Bronchial epithelial cell (primary cell): Measurements from ENCODE around the gene HOXD8. TPM values are rescaled to one million over a fixed set of nuclear protein-coding genes. Genes with fewer than 3 reads are reported as not detected.

Source experiments
- DNase-seq: peaks from one replicate; pipeline ENCODE4 v3.0.0-alpha.2; 2010; ENCODE audit warnings: low read depth
- FAIRE-seq: peaks from 2 replicates; lab custom pipeline; 2011; peaks lifted over from hg19 to GRCh38; lab: Jason Lieb, UNC
- H3K27me3 ChIP-seq: 2 replicates; pipeline ENCODE4 v1.5.1; 2011; ENCODE audit warnings: low read length; ENCODE audit not compliant: control insufficient read depth, insufficient read depth
- H3K36me3 ChIP-seq: 2 replicates; pipeline ENCODE4 v1.5.1; 2011; ENCODE audit warnings: low read length; ENCODE audit not compliant: control insufficient read depth, insufficient read depth
- H3K4me3 ChIP-seq: 2 replicates; pipeline ENCODE4 v1.5.1; 2011; ENCODE audit warnings: mild to moderate bottlenecking, low read depth, low read length, control low read depth
- CTCF ChIP-seq: IDR thresholded peaks from 2 replicates; pipeline ENCODE4 v1.5.1; 2011; ENCODE audit warnings: mild to moderate bottlenecking, moderate library complexity, low read length, control low read depth, inconsistent platforms; ENCODE audit not compliant: insufficient read depth, severe bottlenecking
- total RNA-seq: library from RNA; depleted of rRNA; stranded (reverse); fragments of >200 nt; gene quantifications from 2 replicates; pipeline ENCODE4 v1.2.1, GENCODE V29; 2014

Gene HOXD8
- total RNA-seq, 1 donor from 2014 or later = not detected

GRCh38 chr2:176157499-176158185 is 28.1 kb downstream of the HOXD8 start:
- no peak for TF ChIP-seq CTCF
- no peak overlapping the region for H3K4me3 ChIP-seq
- no peaks in the 10 kb centered on the region for H3K36me3 ChIP-seq
- H3K27me3 ChIP-seq = peaks cover 71% of the 10 kb centered on the region
- no peak for FAIRE-seq
- no peak for DNase-seq

GRCh38 chr2:176158186-176158591 is 28.7 kb downstream of the HOXD8 start:
- Histone ChIP-seq H3K4me3 (no peak overlapping the region), H3K27me3 (peaks cover 74% of the 10 kb centered on the region), H3K36me3 (no peaks in the 10 kb centered on the region)
- DNase-seq (no peak), FAIRE-seq (no peak)
- no peak for TF ChIP-seq CTCF

GRCh38 chr2:176158855-176159662 is 29.6 kb downstream of the HOXD8 start:
- no peak for DNase-seq
- no peak for FAIRE-seq
- Histone ChIP-seq H3K4me3 (no peak overlapping the region), H3K36me3 (no peaks in the 10 kb centered on the region), H3K27me3 (peaks cover 80% of the 10 kb centered on the region)
- TF ChIP-seq CTCF = no peak

GRCh38 chr2:176159663-176160250 is 30.3 kb downstream of the HOXD8 start:
- H3K27me3 ChIP-seq = peaks cover 84% of the 10 kb centered on the region
- DNase-seq (no peak), FAIRE-seq (no peak)
- no peaks in the 10 kb centered on the region for H3K36me3 ChIP-seq
- no peak overlapping the region for H3K4me3 ChIP-seq
- TF ChIP-seq CTCF = no peak

- FAIRE-seq (no peak), DNase-seq (no peak)
- H3K4me3 ChIP-seq = no peak overlapping the region
- H3K36me3 ChIP-seq = no peaks in the 10 kb centered on the region
- peaks cover 89% of the 10 kb centered on the region for H3K27me3 ChIP-seq
- no peak for TF ChIP-seq CTCF
Measured at GRCh38 chr2:176160251-176160985, 30.9 kb downstream of the HOXD8 start.
